GM18502 (cell line): Measurements from ENCODE around the gene G0S2.

Experiments
- ATAC-seq: cut with Tn5 transposase; IDR thresholded peaks from one replicate; pipeline ENCODE4 v1.9.1; 2021; ENCODE audit warnings: mild to moderate bottlenecking; ENCODE audit not compliant: unreplicated experiment, poor library complexity

Gene G0S2

GRCh38 chr1:209647156-209647555 is 28.1 kb upstream of the G0S2 start:
- ATAC-seq = no peak

- ATAC-seq = no peak
Measured at GRCh38 chr1:209648346-209648745, 26.9 kb upstream of the G0S2 start.

GRCh38 chr1:209648931-209649776 is 26.1 kb upstream of the G0S2 start:
- no peak for ATAC-seq

GRCh38 chr1:209650454-209650853 is 24.8 kb upstream of the G0S2 start:
- no peak for ATAC-seq

- ATAC-seq = peak; percentile 88
Measured at GRCh38 chr1:209651138-209651587, 24.0 kb upstream of the G0S2 start.

- no peak for ATAC-seq
Measured at GRCh38 chr1:209652121-209652735, 23.0 kb upstream of the G0S2 start, which contains the start of gene LAMB3. LAMB3 (minus strand) TSS chr1:209652425; CDS start chr1:209650944, 1,481 bp downstream.

GRCh38 chr1:209652873-209653401 is 22.3 kb upstream of the G0S2 start:
- no peak for ATAC-seq

GRCh38 chr1:209653915-209654351 is 21.3 kb upstream of the G0S2 start:
- ATAC-seq = no peak

GRCh38 chr1:209655411-209656231 is 19.6 kb upstream of the G0S2 start:
- no peak for ATAC-seq

GRCh38 chr1:209657140-209657879 is 17.9 kb upstream of the G0S2 start:
- ATAC-seq = no peak

- no peak for ATAC-seq
Measured at GRCh38 chr1:209657918-209658317, 17.3 kb upstream of the G0S2 start.

- peak; percentile 90 for ATAC-seq
Measured at GRCh38 chr1:209659909-209660308, 15.3 kb upstream of the G0S2 start.

- ATAC-seq = no peak
Measured at GRCh38 chr1:209661071-209661470, 14.1 kb upstream of the G0S2 start.

- ATAC-seq = no peak
Measured at GRCh38 chr1:209662879-209663327, 12.3 kb upstream of the G0S2 start.

GRCh38 chr1:209667103-209667502 is 8.1 kb upstream of the G0S2 start:
- no peak for ATAC-seq

- ATAC-seq = no peak
Measured at GRCh38 chr1:209667708-209668107, 7.5 kb upstream of the G0S2 start.

GRCh38 chr1:209670441-209671082 is 4.7 kb upstream of the G0S2 start:
- no peak for ATAC-seq

GRCh38 chr1:209672705-209673630 is 2.2 kb upstream of the G0S2 start:
- ATAC-seq = peak; percentile 90
